Testis (tissue), 2 donors: ENCODE data around the gene BAG5.

Experiments used
- CTCF ChIP-seq, 3 experiments: fragments of 450-650 bp in 2 of 3; fragments of 200-600 bp in 1 of 3; sonication (generic) in 1 of 3; IDR thresholded peaks; one replicate each; pipeline ENCODE4 v1.5.1; 2016 to 2019; ENCODE audit warnings: antibody characterized with exemption in 3 of 3, mild to moderate bottlenecking in 2 of 3, moderate library complexity in 1 of 3
- POLR2A ChIP-seq: fragments of 450-650 bp; IDR thresholded peaks from one replicate; pipeline ENCODE4 v1.6.1; 2017; ENCODE audit warnings: antibody characterized with exemption, mild to moderate bottlenecking, moderate library complexity

- TF ChIP-seq CTCF (IDR thresholded peaks at IDR 0.05), result no peak
- TF ChIP-seq POLR2A, result no peak
Measured at GRCh38 chr14:103548463-103549351, 13.8 kb downstream of the BAG5 start.
